ENCODE data around the gene IQGAP3.
"Not testable (repeated sequence)": the region's sequence is repeated elsewhere in the genome, so short reads cannot be mapped to it uniquely, and the experiment has no call there.

The IQGAP3 gene

GRCh38 chr1:156592910-156593660, 20.7 kb upstream of the IQGAP3 start:
- DNase-seq (ENCODE audit: low read depth): no peak

GRCh38 chr1:156592158-156592909, 20.0 kb upstream of the IQGAP3 start:
- DNase-seq (ENCODE audit: low read depth): no peak

GRCh38 chr1:156591432-156592157, 19.2 kb upstream of the IQGAP3 start, which contains the start of gene NAXE:
NAXE (plus strand) TSS chr1:156591776; CDS start chr1:156591805, 29 bp downstream.
- peak; percentile 61 for DNase-seq (ENCODE audit: low read depth)

- DNase-seq (ENCODE audit: low read depth): no peak
These were observed 18.7 kb upstream of the IQGAP3 start for GRCh38 chr1:156591181-156591431.

- no peak for DNase-seq (ENCODE audit: low read depth)
These were observed 18.2 kb upstream of the IQGAP3 start for GRCh38 chr1:156590326-156591180.

- no peak for DNase-seq (ENCODE audit: low read depth)
These were observed 17.2 kb upstream of the IQGAP3 start for GRCh38 chr1:156589546-156589945.

- not testable (repeated sequence) for DNase-seq (ENCODE audit: low read depth)
These were observed 15.6 kb upstream of the IQGAP3 start for GRCh38 chr1:156587927-156588326.

DNA sequence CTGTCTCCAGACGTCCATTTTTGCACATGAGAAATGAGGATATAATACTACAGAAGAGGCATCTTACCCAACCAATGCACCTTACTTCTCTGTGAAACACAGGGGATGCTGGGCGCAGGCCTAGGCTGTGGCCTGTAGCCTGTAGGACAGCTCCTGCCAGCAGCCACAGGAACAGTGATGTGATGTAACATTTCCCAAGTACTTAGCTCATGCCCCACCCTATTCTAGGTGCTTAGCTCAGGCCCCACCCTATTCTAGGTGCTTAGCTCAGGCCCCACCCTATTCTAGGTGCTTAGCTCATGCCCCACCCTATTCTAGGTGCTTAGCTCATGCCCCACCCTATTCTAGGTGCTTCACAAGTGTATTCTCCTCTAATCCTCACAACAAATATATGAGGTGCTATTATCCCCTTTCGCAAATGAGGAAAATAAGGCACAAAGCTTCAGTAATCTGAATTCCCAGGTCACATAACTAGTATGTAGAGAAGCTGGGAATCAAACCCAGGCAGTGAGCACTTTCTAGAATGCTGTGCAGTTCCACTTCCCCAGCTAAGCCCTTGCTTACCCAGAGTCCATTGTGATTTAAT, 14.6 kb upstream of the IQGAP3 start:
- no peak for DNase-seq (ENCODE audit: low read depth)

DNA sequence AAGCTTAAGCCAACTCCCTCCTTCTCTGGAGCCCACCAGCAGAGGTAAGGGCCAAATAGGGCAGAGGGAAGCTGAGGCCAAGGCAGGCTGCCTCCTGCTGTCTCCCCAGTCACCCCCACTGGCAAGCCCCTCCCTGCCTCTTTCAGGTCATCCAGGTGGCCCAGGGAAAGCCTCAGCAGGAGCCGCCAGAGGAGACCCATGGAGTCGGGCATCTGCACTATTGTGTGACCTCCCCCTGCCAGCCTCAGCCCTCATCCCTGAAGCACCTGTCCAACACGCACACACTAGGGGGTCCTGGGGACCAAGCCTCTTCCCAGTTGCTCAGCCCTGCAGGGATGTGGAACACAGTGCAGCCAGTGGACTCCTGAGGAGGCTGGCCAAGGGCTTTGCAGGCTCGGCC, 14.0 kb upstream of the IQGAP3 start:
- DNase-seq (ENCODE audit: low read depth): no peak

DNA sequence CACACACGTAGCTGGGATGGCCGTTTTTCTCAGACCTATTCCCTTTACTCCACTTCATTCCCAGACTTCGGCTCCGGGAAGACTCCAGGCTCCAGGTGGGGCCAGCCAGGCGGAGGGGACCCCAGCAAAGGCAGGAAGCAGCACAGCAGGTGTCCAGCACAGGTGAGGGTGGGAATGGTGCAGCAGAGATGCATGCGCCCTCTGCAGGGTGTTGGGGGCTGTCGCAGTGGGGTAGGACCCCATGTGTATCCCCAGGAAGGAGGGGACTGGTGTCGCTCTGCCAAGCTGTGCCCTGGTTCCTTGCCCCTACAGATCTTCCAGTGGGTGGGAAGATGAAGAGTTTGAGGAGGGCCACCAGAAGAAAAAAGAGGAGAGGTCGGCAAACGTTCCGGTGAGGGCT, 12.4 kb upstream of the IQGAP3 start:
- DNase-seq (ENCODE audit: low read depth): no peak

DNA sequence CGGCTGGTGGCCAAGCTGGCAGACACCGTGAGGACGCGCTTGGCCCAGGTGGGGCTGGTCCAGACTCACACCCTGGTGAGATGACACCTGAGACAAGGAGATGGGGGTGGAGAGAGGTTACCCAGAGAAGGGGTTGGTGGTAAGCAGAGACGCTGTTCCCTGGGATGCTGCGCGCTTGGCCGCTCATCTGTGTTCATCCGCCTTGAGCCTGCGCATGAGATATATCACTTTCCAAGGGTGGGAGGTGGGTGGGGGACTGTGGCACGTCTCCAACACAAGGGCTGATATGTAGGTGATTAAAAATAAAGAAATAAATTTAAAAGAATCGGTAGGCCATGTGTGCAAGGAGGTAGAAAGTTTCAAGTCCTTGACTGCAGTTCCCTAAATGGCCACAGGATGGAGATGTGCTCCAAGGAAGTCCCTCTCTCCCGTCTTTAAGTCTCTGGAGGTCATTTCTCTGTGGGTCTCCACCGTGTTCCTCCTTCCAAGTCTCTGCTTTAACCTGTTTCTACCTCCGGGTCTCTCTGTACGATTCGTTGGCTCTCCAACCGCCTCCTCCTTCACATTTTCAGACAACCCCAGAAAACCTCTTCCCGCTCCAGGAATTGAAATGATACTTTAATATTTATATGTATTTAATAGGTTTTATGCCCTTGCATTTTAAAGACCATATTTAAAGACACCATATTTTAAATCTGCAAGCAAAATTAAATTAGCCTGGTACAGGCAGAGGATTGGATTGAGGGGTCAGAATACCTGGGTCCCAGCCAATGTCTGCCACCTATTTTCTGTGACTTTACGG, 11.7 kb upstream of the IQGAP3 start:
- DNase-seq (ENCODE audit: low read depth): peak; percentile 85

DNA sequence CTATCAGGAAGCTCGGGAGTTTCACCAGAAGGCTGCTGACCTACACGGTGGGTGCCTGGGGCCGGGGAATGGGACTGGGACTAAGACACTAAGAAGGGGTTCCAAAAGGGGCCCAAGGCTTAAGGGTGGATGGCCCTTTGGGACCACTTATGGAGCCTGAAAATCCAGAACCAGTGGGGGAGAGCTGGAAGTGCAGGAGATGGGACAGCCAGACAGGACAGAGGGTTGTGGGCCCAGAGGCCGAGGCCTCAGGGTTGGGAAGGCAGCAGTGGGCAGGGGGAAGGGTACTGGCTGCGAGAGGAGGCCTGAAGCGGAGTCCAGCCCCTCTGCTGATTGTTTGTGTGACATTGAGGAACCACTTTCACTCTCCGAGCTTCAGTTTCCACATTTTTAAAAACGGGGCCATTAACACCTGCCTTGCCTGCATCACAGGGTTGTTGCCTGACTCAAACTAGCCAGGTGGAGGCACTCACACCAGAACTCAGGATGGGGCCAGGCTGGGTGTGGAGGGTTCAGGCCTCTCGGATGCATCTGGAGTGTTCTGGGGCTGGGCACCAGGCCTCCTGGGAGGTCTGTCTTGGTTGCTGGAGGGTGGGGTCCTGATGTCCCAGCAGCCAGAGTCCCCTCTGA, 10.1 kb upstream of the IQGAP3 start:
- DNase-seq (ENCODE audit: low read depth): no peak

DNA sequence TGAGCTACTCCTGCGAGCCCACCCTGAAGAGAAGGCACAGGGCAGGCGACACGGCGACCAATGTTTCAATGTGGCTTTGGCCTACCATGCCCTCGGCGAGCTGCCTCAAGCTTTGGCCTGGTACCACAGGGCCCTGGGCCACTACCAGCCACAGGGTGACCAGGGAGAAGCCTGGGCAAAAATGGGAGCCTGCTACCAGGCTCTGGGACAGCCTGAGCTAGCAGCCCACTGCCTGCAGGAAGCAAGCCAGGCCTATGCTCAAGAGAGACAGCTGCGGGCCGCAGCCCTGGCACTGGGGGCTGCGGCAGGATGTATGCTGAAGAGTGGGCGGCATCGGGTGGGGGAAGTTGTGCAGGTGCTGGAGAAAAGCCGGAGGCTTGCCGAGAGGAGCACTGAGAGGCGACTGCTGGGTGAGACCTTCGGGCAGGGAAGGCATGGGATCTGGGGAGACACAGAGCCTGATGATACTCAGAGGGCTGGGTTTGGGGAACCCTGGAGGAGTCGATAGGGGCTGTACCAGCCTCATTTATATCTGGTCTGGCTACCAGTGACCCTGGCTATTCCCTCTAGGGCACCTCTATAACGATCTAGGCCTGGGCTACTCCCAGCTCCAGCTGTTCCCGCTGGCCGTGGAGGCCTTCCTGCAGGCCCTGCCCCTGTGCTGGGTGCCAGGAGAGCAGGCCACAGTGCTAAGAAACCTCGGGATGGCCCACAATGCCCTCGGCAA, 9.5 kb upstream of the IQGAP3 start:
- no peak for DNase-seq (ENCODE audit: low read depth)

DNA sequence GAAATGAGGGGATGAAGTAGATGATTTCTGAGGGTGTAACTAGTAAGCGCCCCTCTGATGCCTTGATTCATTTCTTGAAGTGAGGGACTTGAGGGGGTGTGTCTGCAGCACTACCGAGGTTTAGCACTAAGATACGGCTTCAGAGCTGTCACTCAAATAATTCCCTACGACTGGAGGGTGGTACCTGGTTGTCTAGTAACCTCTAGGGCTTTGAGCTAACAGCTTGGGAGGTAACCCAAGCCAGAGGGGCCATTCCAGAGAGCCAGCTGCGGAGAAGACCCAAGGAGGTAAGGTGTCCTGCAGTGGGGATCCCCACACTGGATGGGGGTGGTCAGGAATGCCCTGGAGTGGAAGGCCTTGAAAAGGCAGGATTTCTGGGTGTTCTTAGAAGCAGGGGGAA, 7.1 kb upstream of the IQGAP3 start, which contains the start of gene TTC24:
TSS of gene TTC24 (plus strand) at position 252 of the 400 bp plus-strand sequence. CDS start 1,642 bp downstream, outside the sequence.
- no peak for DNase-seq (ENCODE audit: low read depth)

DNA sequence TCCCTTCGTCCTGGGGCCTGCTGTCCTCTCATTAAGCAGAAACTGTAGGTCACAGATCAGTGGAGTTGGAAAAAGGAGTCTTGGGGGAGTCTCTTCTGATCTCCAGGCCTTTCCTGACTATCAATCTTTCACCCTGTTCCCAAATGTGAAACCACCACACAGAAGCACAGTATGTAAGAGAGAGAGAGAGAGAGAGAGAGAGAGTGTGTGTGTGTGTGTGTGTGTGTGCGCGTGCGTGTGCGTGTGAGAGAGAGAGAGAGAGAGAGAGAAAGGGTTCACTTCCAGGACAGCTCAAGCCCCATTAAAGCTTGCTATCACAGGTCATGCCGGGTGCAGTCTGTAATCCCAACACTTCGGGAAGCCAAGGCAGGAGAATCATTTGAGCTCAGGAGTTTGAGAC, 5.7 kb upstream of the IQGAP3 start:
- no peak for DNase-seq (ENCODE audit: low read depth)

- DNase-seq (ENCODE audit: low read depth): no peak
These were observed 5.2 kb upstream of the IQGAP3 start for GRCh38 chr1:156577550-156577949.

DNA sequence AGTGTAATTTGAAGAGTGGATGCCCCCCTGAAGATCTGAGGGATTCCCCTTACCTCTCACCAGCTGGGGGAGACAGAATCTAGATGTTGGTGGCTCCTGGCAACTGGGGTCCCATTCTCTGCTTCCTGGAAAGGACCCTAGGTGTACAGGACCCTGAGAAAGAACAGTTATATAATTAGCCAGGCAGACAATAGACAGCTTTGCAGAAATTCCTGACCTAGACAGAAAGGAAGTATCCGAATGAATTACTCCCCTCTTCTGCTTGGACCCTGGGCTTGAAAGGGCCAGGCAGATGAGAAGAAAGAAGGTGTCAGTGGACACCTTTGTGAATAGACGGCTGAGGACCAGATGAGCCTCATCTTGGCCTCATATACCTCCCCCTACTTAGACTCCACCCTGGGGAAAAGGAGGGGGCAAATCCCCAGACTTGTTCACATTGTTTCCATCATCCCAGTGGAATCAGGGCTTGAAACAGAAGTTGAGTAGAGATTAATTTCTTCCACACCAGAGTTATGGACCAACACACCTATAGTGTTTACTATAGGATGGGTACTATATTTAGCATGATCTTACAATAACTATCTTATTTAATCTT, 1.8 kb upstream of the IQGAP3 start:
- DNase-seq (ENCODE audit: low read depth): no peak

- DNase-seq (ENCODE audit: low read depth): no peak
These were observed 276 bp upstream of the IQGAP3 start for GRCh38 chr1:156572663-156573018.

- DNase-seq (ENCODE audit: low read depth): no peak
These were observed 1.0 kb downstream of the IQGAP3 start for GRCh38 chr1:156571261-156571852.

All from CMK (cell line).